ENCODE measurements around the gene TBC1D1. TPM values are rescaled to one million over a fixed set of nuclear protein-coding genes. Genes with fewer than 3 reads are reported as not detected.
A peak's percentile ranks its signal among the peaks of the same experiment; 100 is the strongest.

TBC1D1 gene
- total RNA-seq, 1 donor from 2014 or later = 113 TPM

GRCh38 chr4:38145033-38145678 is 254.3 kb downstream of the TBC1D1 start:
- Mint-ChIP-seq H3K9me3 (no peaks in the 10 kb centered on the region), H3K36me3 (ENCODE audit: low read depth) (peaks cover 10% of the 10 kb centered on the region), H3K4me3 (no peak overlapping the region), H3K4me1 (peaks cover 5% of the 10 kb centered on the region), H3K27me3 (ENCODE audit: low read depth) (no peaks in the 10 kb centered on the region), H3K27ac (ENCODE audit: unreplicated experiment) (no peak overlapping the region)
- no peak for DNase-seq (ENCODE audit: low read depth, low spot score)
- TF ChIP-seq CTCF (conservative IDR thresholded peaks at IDR 0.05) = no peak

GRCh38 chr4:38145741-38146140 is 254.9 kb downstream of the TBC1D1 start:
- Mint-ChIP-seq H3K9me3 (no peaks in the 10 kb centered on the region), H3K36me3 (ENCODE audit: low read depth) (peaks cover 7% of the 10 kb centered on the region), H3K27me3 (ENCODE audit: low read depth) (no peaks in the 10 kb centered on the region), H3K27ac (ENCODE audit: unreplicated experiment) (no peak overlapping the region), H3K4me3 (no peak overlapping the region), H3K4me1 (peaks cover 5% of the 10 kb centered on the region)
- no peak for TF ChIP-seq CTCF (conservative IDR thresholded peaks at IDR 0.05)
- DNase-seq (ENCODE audit: low read depth, low spot score) = no peak

- TF ChIP-seq CTCF (conservative IDR thresholded peaks at IDR 0.05) = no peak
- DNase-seq (ENCODE audit: low read depth, low spot score) = no peak
- H3K27ac Mint-ChIP-seq (ENCODE audit: unreplicated experiment) = no peak overlapping the region
- no peak overlapping the region for H3K4me3 Mint-ChIP-seq
- peaks cover 7% of the 10 kb centered on the region for H3K36me3 Mint-ChIP-seq (ENCODE audit: low read depth)
- H3K27me3 Mint-ChIP-seq (ENCODE audit: low read depth) = no peaks in the 10 kb centered on the region
- H3K4me1 Mint-ChIP-seq = peaks cover 5% of the 10 kb centered on the region
- H3K9me3 Mint-ChIP-seq = no peaks in the 10 kb centered on the region
Observed at GRCh38 chr4:38146383-38146782, 255.5 kb downstream of the TBC1D1 start.

GRCh38 chr4:38149472-38149996 is 258.6 kb downstream of the TBC1D1 start:
- DNase-seq (ENCODE audit: low read depth, low spot score) = no peak
- peaks cover 4% of the 10 kb centered on the region for H3K36me3 Mint-ChIP-seq (ENCODE audit: low read depth)
- TF ChIP-seq CTCF (conservative IDR thresholded peaks at IDR 0.05) = no peak
- H3K4me1 Mint-ChIP-seq = peaks cover 18% of the 10 kb centered on the region
- no peak overlapping the region for H3K4me3 Mint-ChIP-seq
- no peaks in the 10 kb centered on the region for H3K9me3 Mint-ChIP-seq
- peak overlapping the region; percentile 1 for H3K27ac Mint-ChIP-seq (ENCODE audit: unreplicated experiment)
- no peaks in the 10 kb centered on the region for H3K27me3 Mint-ChIP-seq (ENCODE audit: low read depth)

GRCh38 chr4:38149997-38150671 is 259.2 kb downstream of the TBC1D1 start:
- TF ChIP-seq CTCF (conservative IDR thresholded peaks at IDR 0.05) = no peak
- H3K4me3 Mint-ChIP-seq = no peak overlapping the region
- H3K27ac Mint-ChIP-seq (ENCODE audit: unreplicated experiment) = no peak overlapping the region
- peaks cover 4% of the 10 kb centered on the region for H3K36me3 Mint-ChIP-seq (ENCODE audit: low read depth)
- no peaks in the 10 kb centered on the region for H3K9me3 Mint-ChIP-seq
- peaks cover 18% of the 10 kb centered on the region for H3K4me1 Mint-ChIP-seq
- DNase-seq (ENCODE audit: low read depth, low spot score) = no peak
- no peaks in the 10 kb centered on the region for H3K27me3 Mint-ChIP-seq (ENCODE audit: low read depth)
